NCI-H345 treated with DMSO at 0.1 percent for 48 hours (cell line): ENCODE results near the gene OR10V1.

ENCODE experiments used
- DNase-seq: peaks from one replicate; lab custom pipeline; 2025; ENCODE audit not compliant: unreplicated experiment; lab: John Stamatoyannopoulos, UW

The OR10V1 gene

GRCh38 chr11:59668950-59669610 lies 44.6 kb downstream of the OR10V1 start, which contains the start of gene PATL1:
TSS of gene PATL1 (minus strand) at chr11:59669037. CDS start at chr11:59668895, 142 bp downstream.
- peak; percentile 97 for DNase-seq

- DNase-seq = no peak
Measured at GRCh38 chr11:59668188-59668949, 45.3 kb downstream of the OR10V1 start.

GRCh38 chr11:59667812-59668187 lies 45.8 kb downstream of the OR10V1 start:
- no peak for DNase-seq

- DNase-seq = no peak
Measured at GRCh38 chr11:59666969-59667368, 46.7 kb downstream of the OR10V1 start.
